NCI-H2107 (cell line): ENCODE measurements around the gene PFDN4.
"Not testable (repeated sequence)": the region's sequence is repeated elsewhere in the genome, so short reads cannot be mapped to it uniquely, and the experiment has no call there.

Experiments
- DNase-seq: peaks from one replicate; lab custom pipeline; 2025; lab: John Stamatoyannopoulos, UW

Gene PFDN4

DNA sequence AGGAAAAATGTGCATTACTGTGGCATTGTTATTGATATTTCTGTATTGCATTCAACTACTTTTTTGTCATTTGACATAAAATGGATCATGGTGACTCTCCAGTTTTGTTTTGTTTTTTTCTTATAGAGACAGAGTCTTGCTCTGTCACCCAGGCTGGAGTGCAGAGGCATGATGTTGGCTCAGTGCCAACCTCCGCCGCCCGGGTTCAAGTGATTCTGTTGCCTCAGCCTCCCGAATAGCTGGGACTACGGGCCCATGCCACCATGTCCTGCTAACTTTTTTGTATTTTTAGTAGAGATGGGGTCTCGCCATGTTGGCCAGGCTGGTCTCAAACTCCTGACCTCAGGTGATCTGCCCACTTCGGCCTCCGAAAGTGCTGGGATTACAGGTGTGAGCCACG lies 16.8 kb downstream of the PFDN4 start:
- not testable (repeated sequence) for DNase-seq

DNA sequence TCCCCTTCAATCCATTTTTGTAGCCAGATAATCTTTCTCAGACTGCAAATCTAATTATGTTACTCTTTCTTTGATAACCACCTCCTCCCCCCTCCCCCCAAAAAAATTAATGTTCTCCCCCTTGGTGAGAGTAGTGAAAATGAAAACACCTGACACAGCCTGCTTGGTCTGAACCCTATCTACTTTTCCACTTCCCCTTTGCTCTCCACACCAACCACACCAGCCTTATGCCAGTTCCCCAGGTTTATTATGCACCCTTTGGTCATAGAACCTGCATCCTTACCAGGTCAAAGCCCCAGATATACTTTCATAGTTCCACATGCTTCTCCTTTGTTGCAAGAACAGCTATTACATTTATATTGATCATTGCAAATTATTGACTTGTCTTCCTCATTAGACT lies 19.4 kb downstream of the PFDN4 start:
- no peak for DNase-seq

DNA sequence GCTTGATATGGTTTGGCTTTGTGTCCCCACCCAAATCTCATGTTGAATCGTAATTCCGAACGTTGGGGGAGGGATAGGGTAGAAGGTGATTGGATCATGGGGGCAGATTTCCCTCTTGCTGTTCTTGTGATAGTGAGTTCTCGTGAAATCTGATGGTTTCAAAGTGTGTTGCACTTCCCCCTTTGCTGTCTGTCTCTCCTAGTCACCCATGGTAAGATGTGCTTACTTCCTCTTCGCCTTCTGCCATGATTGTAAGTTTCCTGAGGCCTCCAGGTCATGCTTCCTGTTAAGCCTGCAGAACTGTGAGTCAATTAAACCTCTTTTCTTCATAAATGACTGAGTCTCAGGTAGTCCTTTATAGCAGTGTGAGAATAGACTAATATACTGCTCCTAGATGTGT lies 19.9 kb downstream of the PFDN4 start:
- no peak for DNase-seq

DNA sequence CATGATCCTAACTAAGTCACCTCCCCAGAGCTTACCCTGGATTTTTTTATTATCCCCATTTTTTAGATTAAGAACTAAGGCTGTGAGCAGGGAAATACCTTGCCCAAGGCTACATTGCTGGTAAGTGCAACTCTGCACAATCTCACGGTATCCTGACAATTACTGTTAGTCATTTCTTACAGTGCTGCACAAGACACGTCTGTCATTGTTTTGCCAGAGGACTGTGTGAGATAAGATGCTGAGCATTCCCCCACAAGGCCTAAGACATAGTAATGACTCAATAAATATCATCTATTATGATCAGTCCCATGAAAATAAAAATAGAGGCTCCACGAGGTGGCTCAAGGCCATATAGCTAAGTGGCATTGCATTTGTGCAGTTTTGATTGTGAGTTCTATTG lies 21.0 kb downstream of the PFDN4 start:
- DNase-seq = no peak

DNA sequence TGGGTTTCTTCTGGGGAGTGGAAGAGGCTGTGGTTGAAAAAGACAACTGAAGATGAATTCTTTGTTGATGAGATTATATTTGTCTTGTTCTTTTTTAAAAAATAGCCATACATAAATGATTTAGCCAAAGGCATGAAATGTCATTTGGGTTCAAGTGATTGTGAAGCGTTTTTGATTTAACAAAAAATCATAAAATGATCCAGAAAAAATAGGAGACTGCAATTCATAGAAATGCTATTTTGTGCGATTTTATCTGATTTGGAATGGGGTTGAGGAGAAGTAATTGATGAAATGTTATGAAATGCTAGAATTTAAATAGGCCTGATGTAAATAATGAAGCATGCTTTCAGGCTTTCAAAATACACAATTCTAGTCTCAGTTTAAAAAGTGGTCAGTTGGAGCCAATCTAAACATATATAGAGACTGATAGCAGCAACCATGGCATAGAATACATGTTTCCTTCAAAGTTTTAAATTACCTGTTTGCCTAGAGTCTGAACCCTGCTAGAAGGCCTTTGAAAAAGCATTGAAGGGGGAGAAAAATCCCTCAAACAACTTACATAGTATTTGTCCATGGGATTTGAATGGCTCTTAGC lies 21.8 kb downstream of the PFDN4 start:
- DNase-seq = no peak

DNA sequence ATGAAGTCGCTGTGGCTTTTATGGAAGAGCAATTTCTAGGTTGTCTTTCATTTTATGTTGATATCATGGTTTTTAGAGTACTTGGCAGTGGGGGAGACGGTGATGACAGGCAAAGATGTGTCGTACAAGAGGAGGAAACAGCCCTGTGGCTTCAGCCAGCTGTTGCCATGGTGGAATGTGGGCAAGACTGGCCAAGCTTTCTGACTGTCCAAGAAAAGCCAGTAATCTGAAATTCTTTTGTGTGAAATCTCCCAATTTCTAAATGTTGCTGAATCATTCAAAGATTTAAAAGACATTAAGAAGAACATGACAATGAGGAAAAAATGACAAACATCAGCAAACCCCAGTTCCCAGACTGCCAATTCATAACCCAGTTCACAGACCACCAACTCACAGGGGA lies 23.1 kb downstream of the PFDN4 start:
- DNase-seq = no peak

DNA sequence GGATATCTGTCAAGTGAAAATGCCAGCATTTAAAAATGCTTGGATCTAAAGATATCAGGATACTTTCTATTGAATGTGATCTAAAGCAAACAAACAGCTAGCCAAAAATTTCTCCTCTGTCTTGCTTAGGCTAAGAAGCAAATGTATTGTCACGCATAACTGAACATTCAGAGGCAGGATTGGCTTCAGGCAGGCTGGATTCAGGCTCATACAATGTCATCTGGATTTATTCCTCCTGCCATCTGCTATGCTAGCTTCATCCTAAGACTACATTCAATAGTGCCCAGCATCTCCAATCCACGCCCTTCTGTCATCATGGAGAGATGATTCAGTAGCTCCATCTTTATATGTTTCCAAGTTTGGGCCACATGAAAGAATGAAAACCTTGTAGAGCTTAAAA lies 27.1 kb downstream of the PFDN4 start:
- DNase-seq = no peak

DNA sequence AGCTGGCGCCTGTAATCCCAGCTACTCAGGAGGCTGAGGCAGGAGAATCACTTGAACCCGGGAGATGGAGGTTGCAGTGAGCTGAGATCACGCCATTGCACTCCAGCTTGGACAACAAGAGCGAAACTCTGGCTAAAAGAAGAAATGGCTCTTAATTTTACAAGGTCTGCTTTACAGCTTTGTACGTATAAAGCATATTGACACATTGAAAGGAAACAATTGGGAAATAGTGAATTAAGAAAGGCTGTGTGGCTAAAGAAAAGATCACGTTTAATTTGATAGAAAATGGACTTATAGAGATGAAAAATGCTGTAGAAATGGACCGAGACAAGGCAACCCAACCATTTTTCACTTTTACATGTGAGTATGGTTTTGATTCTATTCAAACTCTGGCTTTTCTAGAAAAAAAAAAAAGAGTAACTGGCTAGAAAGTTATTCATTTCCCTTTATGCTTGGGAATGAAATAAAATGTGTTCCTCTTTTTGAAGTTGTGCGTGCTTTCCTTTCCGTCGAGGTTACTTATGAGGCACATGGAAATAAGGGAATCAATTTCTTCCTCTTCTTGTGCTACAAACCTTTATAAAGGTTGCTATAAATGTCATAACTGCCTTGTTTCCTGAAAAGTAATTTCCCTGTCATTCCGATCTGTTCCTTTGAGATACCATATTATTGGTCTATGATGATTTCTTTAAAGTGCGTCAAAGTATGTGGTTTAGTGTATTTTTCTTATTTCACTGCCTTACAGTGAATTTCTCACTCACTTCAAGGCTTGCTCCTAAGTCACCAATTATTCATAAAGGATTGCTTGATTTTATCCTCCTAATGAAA lies 29.4 kb downstream of the PFDN4 start:
- DNase-seq = no peak

DNA sequence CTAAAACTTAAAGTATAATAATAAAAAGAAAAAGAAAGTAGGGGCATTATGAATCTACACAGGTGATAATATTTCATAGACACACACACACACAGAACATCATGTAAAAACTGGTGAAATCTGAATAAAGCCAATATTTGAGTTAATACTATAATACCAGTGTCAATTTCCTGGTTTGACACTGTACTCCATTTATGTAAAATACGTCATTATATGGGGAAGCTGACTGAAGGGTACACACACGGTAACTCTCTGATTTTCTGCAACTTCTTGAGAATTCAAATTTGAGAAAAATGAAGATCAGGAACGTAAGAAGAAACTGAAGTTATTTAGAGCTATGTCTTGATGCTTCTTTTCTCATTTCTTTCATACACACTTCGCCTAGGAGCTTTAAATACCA lies 36.2 kb downstream of the PFDN4 start:
- DNase-seq = no peak

DNA sequence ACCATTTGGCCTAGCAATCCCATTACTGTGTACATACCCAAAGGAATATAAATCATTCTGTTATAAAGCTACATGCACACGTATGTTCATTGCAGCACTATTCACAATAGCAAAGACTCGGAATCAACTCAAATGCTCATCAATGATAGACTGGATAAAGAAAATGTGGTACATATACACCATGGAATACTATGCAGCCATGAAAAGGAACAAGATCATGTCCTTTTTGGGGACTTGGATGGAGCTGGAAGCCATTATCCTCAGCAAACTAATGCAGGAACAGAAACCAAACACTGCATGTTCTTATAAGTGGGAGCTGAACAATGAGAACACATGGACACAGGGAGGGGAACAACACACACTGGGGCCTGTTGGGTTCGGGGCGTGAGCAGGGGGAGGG lies 40.8 kb downstream of the PFDN4 start:
- DNase-seq = not testable (repeated sequence)

DNA sequence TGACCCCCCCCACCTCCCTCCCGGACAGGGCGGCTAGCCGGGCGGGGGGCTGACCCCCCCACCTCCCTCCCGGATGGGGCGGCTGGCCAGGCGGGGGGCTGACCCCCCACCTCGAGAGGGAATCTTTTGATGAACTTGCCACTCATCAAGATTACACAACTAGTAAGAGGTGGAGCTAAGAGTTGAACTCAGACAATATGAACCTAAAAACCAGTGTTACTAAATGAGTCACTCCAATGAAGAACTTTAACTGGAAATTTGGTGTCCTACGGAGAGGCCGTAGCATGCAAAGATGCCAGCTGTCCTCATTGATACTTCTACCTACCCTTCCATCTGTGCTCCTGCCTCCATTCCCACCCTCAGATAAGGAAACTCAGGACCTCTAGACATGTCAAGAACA lies 42.8 kb downstream of the PFDN4 start:
- DNase-seq = no peak

DNA sequence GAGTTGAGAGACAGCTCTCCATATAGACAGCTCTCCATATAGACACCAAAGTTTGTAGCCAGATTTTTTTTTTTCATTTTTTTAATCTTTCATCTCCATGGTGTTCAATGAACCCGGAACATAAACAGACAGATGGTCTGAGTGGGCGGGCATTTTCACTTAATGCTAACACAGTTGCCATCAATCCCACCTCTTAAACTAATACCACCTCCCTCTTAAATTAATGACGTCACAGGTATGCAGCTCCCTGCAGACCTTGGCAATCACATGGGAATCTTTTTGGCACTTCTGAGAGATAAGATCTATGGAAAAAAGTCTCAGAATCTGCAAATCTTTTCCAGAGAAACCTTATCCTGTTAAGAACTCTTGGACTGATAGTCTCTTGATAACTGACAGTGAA lies 43.2 kb downstream of the PFDN4 start:
- no peak for DNase-seq

DNA sequence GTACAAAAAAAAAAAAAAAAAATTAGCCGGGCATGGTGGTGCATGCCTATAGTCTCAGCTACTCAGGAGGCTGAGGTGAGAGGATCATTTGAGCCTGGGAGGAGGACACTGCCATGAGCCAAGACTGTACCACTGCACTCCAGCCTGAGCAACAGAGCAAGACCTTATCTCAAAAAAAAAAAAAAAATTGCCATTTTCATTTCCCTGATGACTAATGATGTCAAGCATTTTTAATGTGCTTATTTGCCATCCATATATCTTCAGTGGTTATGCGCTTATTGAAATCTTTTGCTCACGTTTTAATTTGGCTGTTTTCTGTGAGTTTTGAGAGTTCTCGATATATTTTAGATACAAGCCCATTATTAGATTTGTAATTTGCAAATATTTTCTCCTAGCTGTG lies 46.7 kb downstream of the PFDN4 start:
- DNase-seq = no peak

DNA sequence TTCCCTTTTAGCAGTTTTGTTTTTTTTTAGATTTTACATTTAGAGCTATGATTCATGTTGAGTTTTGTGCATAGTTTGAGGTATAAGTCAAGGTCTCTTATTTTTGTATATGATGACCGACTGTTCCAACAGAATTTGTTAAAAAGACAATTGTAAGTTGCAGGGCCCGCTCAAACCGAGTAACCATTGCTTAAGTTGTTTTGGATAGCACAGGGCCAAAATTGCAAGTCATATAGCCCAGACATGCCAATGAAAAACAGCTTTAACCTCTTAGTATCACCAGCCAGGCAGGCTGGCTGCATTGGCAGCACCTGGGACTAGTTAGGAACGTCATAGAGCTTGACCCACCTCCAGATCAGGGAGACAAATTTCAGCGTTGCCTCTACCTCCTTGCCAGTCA lies 47.3 kb downstream of the PFDN4 start:
- no peak for DNase-seq

DNA sequence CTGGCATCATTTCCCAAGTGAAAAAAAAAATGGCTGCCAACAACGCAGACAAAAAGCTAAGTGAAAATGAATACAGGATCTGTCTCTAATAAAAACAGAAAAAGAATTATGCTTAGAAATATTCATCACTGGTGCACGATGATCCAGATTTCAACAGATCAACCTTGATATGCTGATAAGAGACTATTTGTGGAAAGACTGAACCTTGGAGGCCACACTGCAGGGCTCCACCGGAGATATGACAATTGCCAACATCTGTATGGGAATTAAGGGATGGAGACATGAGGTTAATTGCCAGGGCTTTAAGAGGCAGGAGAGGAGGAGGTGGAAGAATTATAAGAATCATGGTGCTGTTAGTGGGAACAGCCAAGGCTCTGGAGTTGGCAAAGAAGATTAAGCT lies 48.3 kb downstream of the PFDN4 start:
- DNase-seq = no peak

DNA sequence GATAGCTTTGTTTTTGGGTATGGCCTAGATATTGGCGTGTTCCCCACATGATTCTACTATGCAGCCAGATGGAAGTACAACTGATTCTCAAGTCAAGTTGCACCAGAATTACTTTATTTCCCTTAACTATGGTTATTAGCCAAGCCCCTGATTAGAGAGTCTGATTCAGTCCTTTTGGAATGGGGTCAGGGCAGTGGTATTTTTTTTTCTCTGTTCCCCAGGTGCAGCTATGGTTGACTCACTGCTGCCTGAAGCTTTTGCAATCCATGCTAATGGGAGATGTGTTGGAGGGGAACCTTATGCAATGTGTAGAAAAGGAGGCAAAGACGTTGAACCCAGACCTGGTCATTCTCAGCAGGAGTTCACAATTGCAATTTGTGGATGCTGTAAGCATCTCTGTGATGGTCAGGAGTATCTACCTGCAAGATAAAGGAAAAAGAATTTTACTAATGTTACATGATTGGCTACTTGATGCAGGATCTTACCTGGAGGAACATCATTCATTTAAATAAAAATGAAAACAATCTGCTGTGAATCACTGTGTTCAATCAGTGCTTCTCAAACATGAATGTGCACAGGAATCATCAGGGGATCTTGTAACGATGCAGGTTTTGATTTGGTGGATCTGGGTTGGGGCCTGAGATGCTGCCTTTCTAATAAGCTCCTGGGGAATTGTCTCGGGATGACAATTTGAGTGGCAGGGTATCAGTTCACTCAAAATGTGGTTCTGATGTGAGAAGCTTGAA lies 49.4 kb downstream of the PFDN4 start:
- no peak for DNase-seq

DNA sequence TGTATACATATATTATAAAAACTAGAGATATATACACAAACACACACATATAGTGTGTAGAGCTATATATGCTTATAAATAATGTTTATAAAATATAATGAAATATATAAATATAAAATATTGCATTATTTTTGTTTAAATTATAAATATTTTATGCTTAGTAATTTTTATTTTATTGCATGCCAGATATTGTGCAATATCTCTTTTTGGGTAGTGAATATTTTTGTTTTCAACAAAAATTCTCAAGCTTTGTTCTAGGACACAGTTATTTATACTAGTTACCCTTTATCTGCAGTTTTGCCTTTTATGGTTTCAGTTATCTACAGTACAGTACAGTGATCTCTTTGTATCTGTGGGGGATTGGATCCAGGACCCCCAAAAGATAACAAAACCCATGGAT lies 52.2 kb downstream of the PFDN4 start:
- DNase-seq = no peak

DNA sequence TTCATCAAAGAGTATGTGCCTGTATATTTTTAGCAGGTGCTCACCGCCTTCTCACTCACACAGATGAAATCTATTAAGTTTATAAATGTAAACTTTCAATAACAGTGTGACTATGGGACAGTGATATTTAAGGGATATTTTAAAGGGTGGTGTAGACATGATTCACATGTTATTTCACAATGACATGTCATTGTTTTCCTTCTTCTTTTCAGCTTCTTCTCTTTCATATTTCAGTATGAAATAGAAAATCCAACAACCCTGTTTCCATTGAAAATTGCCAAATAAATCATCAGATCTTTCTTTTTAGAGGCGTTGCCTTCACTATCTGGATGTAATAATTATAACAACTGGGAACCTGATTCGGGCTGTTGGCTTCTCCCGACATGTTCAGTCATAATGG lies 54.8 kb downstream of the PFDN4 start:
- no peak for DNase-seq

DNA sequence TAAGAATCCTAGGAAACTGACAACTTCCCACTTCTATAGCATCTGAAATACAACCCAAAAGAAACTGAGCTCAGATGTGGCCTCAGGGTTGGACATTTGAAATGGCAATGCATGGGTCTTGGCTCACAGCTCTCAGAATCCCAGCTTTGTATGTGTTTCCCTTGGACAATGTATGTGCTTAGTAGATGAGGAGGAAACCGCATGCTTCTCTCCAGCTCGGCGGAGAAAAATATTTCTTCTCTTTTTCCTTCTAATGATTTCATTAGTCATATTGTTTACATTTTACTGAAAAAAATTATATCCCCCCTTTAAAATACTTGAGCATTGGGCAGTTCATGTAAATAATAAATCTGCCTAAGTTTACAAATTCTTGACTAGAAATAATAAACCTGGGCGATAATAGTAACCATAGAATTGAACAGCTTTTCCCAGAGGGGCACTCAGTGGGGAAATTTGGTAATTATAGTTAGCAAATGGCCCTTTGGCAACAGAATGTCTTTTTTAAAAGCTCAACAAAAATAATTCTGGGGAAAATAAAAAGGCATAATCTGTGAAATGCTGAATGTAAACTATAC lies 55.3 kb downstream of the PFDN4 start:
- DNase-seq = no peak

DNA sequence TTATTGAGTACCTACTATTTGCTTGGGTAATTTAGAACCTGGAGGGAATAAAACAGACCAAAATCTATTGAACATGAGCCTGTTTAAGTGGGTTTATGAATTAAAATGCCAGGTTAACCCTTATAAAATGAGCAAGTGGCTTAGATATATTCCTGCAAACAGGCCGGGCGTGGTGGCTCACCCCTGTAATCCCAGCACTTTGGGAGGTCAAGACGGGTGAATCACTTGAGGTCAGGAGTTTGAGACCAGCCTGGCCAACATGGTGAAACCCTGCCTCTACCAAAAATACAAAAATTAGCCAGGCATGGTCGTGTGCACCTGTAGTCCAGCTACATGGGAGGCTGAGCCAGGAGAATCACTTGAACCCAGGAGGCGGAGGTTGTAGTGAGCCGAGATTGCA lies 57.9 kb downstream of the PFDN4 start:
- DNase-seq = not testable (repeated sequence)

DNA sequence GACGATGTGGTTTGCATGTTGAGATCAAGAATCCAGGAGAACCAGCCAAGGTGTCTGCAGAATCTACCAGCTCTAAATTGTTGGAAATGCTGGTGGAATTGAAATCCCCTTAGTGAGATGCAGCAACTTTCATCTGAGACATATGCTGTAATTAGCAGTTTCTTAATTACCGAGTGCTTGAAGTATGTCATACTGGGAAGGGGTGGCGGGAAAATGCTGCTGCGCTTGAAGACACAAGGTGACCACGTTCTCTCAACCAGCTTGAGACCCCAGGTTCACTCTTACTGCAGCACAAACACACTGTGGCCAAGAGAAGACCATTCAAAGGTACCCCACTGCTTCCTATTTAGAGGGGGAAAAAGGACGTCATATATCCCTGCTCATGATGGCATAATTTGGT lies 59.0 kb downstream of the PFDN4 start:
- no peak for DNase-seq

DNA sequence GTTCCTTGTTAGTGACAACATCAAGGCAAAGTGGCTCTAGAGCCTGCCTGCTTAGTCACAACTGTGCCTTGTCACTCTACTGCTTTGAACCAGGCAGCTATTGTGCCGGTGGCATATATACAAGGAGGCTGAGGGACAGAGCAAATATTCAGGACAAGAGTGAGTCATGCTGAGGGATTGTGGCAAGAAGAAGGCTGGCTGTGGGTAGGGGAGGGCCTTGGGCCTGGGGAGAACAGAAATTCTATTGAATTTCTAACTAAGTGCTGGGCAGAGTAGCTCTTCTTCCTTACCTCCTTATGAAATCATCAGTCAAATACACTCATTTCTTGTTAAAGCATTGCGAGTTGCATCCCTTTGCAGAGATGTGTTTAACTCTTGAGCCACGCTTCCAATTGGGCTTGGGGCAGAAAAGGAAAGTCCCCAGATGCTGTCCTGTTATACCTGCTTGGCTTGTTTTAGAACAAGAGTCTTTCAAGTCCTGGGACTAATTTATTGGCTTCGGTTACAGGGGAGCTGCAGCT lies 59.7 kb downstream of the PFDN4 start:
- no peak for DNase-seq

DNA sequence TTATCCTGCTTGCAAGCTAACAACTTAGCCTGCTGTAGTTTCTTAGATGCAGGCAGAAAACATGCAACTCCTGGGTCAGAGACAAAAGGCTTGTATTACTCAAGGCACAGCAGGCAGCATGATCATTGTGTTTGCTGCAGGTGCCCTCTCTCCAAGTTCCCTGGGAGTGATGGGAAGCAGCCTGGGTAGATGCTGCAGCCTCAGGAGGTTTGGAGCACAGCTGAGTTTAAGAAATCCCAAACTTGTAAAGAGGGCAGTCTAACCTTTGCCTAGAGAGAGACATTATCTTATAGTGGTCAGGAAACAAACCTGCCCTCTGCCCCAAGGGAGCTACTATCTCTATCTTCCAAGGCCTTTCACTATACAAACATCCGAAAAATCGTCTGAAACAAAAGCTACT lies 61.1 kb downstream of the PFDN4 start:
- no peak for DNase-seq
